ENCODE data around the gene KNDC1. TPM values are rescaled to one million over a fixed set of nuclear protein-coding genes. Genes with fewer than 3 reads are reported as not detected.
"Not testable (repeated sequence)": the region's sequence is repeated elsewhere in the genome, so short reads cannot be mapped to it uniquely, and the experiment has no call there.

The KNDC1 gene
- total RNA-seq, 6 experiments from 2014 or later: 0.54 to 11.6 (median 8.2) TPM

DNA sequence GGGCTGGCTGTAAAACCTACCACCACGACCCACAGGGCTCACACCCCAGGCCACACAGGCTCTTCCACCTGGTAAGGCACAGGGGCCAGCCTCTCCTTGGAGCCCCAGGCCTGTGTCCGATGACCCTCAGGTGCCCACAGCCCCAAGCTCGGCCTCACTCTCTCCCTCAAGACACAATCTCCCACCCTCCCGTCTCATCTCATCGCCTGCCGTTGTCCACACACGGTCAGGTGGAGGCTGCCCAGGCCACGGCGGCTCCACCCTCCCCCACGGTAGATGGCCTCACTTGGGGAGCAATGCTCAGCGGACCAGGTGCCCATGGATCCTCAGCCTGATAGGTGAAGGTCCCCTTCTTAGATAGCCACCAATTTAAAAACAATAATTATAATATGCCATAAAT, 61.3 kb downstream of the KNDC1 start:
- no peak overlapping the region for H3K27ac ChIP-seq
- intact Hi-C loops (cut with DNase I): no loop called here

GRCh38 chr10:133221756-133222155, 61.7 kb downstream of the KNDC1 start:
- ATAC-seq; intact Hi-C loops (cut with DNase I); H3K36me3 ChIP-seq; H3K27me3 ChIP-seq; H3K27ac ChIP-seq; DNase-seq; H3K4me3 ChIP-seq; H3K4me1 ChIP-seq; H3K9me3 ChIP-seq: not testable (repeated sequence)
- WGBS (ENCODE audit: insufficient coverage, low coverage, low lambda C conversion rate, missing lambda C conversion rate): 76% methylated on average over 9 of the region's 22 CpGs

More for the DNA sequence above, 61.3 kb downstream of the KNDC1 start:
- H3K4me1 ChIP-seq: no peaks in the 10 kb centered on the region
- H3K36me3 ChIP-seq: no peaks in the 10 kb centered on the region
- TF ChIP-seq POLR2A (IDR thresholded peaks at IDR 0.05) (no peak), CTCF (IDR thresholded peaks at IDR 0.05) (no peak)
- WGBS (ENCODE audit: insufficient coverage, low coverage, low lambda C conversion rate, missing lambda C conversion rate): 56% methylated on average over 4 of the region's 11 CpGs
- ATAC-seq (peak in 2 of 4 donors; percentile 15 to 17), DNase-seq (no peak)
- no peaks in the 10 kb centered on the region for H3K9me3 ChIP-seq
- H3K27me3 ChIP-seq: no peaks in the 10 kb centered on the region
- H3K4me3 ChIP-seq: no peak overlapping the region

- Histone ChIP-seq H3K4me3 (no peak overlapping the region), H3K4me1 (no peaks in the 10 kb centered on the region), H3K36me3 (no peaks in the 10 kb centered on the region), H3K27ac (no peak overlapping the region), H3K27me3 (peaks cover 0 to 4% of the 10 kb centered on the region in 2 donors), H3K9me3 (no peaks in the 10 kb centered on the region)
- ATAC-seq (no peak), DNase-seq (no peak)
- intact Hi-C loops (cut with DNase I): no loop called here
- TF ChIP-seq POLR2A (IDR thresholded peaks at IDR 0.05) (no peak), CTCF (IDR thresholded peaks at IDR 0.05) (no peak)
- WGBS (ENCODE audit: insufficient coverage, low coverage, low lambda C conversion rate, missing lambda C conversion rate): 43% methylated on average over 8 of the region's 14 CpGs
Observed at GRCh38 chr10:133224076-133224475, 64.1 kb downstream of the KNDC1 start.

GRCh38 chr10:133224756-133225372, 64.8 kb downstream of the KNDC1 start:
- no peaks in the 10 kb centered on the region for H3K9me3 ChIP-seq
- H3K27ac ChIP-seq: no peak overlapping the region
- ATAC-seq (peak in 1 of 4 donors; percentile 14), DNase-seq (no peak)
- H3K4me1 ChIP-seq: no peaks in the 10 kb centered on the region
- 32% methylated on average over 5 of the region's 25 CpGs for WGBS (ENCODE audit: insufficient coverage, low coverage, low lambda C conversion rate, missing lambda C conversion rate)
- no peak for TF ChIP-seq POLR2A (IDR thresholded peaks at IDR 0.05)
- TF ChIP-seq CTCF (IDR thresholded peaks at IDR 0.05): no peak
- peaks cover 0 to 9% of the 10 kb centered on the region in 2 donors for H3K27me3 ChIP-seq
- no peaks in the 10 kb centered on the region for H3K36me3 ChIP-seq
- intact Hi-C loops (cut with DNase I): no loop called here
- H3K4me3 ChIP-seq: no peak overlapping the region

GRCh38 chr10:133225707-133226191, 65.7 kb downstream of the KNDC1 start:
- no peak for DNase-seq
- Histone ChIP-seq H3K4me1 (no peaks in the 10 kb centered on the region), H3K4me3 (no peak overlapping the region), H3K36me3 (no peaks in the 10 kb centered on the region), H3K27me3 (peaks cover 0 to 9% of the 10 kb centered on the region in 2 donors), H3K27ac (no peak overlapping the region), H3K9me3 (no peaks in the 10 kb centered on the region)
- whole genome bisulfite sequencing (ENCODE audit: insufficient coverage, low coverage, low lambda C conversion rate, missing lambda C conversion rate): 71% methylated on average over 15 of the region's 23 CpGs
- intact Hi-C loops (cut with DNase I): no loop called here
- no peak for TF ChIP-seq CTCF (IDR thresholded peaks at IDR 0.05)
- TF ChIP-seq POLR2A (IDR thresholded peaks at IDR 0.05): no peak
- ATAC-seq: no peak

All from right lobe of liver (tissue), 6 donors.